Tibial artery (tissue), 4 donors: Measurements from ENCODE around the gene MMP26.

ENCODE experiments used
- DNase-seq, 2 donors: peaks; one replicate each; pipeline ENCODE4 v3.0.0-alpha.2; 2019
- H3K27ac ChIP-seq, 2 donors: fragments of 200-600 bp; sonication (generic) in 1 of 2; 1 replicate in 1 of 2; 2 replicates in 1 of 2; pipeline ENCODE4 v1.5.1; 2018 to 2019; ENCODE audit warnings: mild to moderate bottlenecking in 1 of 2
- H3K27me3 ChIP-seq, 2 donors: fragments of 200-600 bp; sonication (generic) in 1 of 2; one replicate each; pipeline versions ENCODE4 v1.5.1 to v1.6.0; 2016 to 2019
- H3K36me3 ChIP-seq, 3 donors: fragments of 200-600 bp; sonication (generic) in 2 of 3; one replicate each; pipeline ENCODE4 v1.5.1; 2016 to 2019; ENCODE audit warnings: mild to moderate bottlenecking in 2 of 3
- H3K4me1 ChIP-seq, 4 donors: fragments of 200-600 bp; sonication (generic) in 2 of 4; 1 replicate in 3 of 4; 2 replicates in 1 of 4; pipeline ENCODE4 v1.5.1; 2016 to 2019
- H3K4me3 ChIP-seq, 2 donors: fragments of 200-600 bp; sonication (generic) in 1 of 2; 1 replicate in 1 of 2; 2 replicates in 1 of 2; pipeline ENCODE4 v1.5.1; 2018 to 2019; ENCODE audit warnings: mild to moderate bottlenecking in 2 of 2
- H3K9me3 ChIP-seq, 3 donors: fragments of 200-600 bp; sonication (generic) in 1 of 3; one replicate each; pipeline ENCODE4 v1.5.1; 2016 to 2019
- intact Hi-C: fragments of 100-400 bp; cut with DNase I; formaldehyde crosslinking; loops from one replicate; pipeline ENCODE4 v1.15.0; 2023; ENCODE audit warnings: low total_unique reads
- TF ChIP-seq, protein P1 (sequence below), 2 experiments: fragments of 200-600 bp in 1 of 2; fragments of 450-650 bp in 1 of 2; IDR thresholded peaks; one replicate each; pipeline ENCODE4 v1.5.1; 2017 to 2019; ENCODE audit warnings: antibody characterized with exemption in 2 of 2, mild to moderate bottlenecking in 1 of 2, moderate library complexity in 1 of 2

MMP26 gene

GRCh38 chr11:4740735-4741134 lies 36.2 kb downstream of the MMP26 start:
- H3K9me3 ChIP-seq = no peaks in the 10 kb centered on the region
- no peak overlapping the region for H3K27ac ChIP-seq
- H3K4me1 ChIP-seq = no peaks in the 10 kb centered on the region
- no peak for DNase-seq
- no peaks in the 10 kb centered on the region for H3K27me3 ChIP-seq
- intact Hi-C loops = no loop called here
- TF ChIP-seq, protein P1, sequence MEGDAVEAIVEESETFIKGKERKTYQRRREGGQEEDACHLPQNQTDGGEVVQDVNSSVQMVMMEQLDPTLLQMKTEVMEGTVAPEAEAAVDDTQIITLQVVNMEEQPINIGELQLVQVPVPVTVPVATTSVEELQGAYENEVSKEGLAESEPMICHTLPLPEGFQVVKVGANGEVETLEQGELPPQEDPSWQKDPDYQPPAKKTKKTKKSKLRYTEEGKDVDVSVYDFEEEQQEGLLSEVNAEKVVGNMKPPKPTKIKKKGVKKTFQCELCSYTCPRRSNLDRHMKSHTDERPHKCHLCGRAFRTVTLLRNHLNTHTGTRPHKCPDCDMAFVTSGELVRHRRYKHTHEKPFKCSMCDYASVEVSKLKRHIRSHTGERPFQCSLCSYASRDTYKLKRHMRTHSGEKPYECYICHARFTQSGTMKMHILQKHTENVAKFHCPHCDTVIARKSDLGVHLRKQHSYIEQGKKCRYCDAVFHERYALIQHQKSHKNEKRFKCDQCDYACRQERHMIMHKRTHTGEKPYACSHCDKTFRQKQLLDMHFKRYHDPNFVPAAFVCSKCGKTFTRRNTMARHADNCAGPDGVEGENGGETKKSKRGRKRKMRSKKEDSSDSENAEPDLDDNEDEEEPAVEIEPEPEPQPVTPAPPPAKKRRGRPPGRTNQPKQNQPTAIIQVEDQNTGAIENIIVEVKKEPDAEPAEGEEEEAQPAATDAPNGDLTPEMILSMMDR (IDR thresholded peaks at IDR 0.05) = no peak
- H3K4me3 ChIP-seq = no peak overlapping the region
- H3K36me3 ChIP-seq = no peaks in the 10 kb centered on the region

DNA sequence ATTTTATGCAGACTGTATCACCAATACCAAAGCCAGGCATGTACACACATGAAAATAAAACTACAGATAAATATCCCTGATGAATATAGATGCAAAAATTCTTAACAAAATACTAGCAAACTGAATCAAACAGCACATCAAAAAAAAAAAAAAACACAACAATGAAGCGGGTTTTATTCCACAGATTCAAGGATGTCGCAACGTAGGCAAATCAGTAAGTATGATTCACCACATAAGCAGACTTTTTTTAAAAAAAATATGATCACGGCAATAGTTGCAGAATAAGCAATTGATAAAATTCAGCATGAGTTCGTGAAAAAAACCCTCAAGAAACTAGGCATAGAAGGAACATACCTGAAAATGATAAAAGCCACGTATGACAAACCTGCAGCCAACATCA lies 43.9 kb downstream of the MMP26 start:
- no peaks in the 10 kb centered on the region for H3K36me3 ChIP-seq
- no peaks in the 10 kb centered on the region for H3K4me1 ChIP-seq
- TF ChIP-seq, protein P1 (IDR thresholded peaks at IDR 0.05) = no peak
- DNase-seq = no peak
- intact Hi-C loops = no loop called here
- H3K9me3 ChIP-seq = no peaks in the 10 kb centered on the region
- no peak overlapping the region for H3K27ac ChIP-seq
- no peaks in the 10 kb centered on the region for H3K27me3 ChIP-seq
- no peak overlapping the region for H3K4me3 ChIP-seq

GRCh38 chr11:4751201-4751600 lies 46.6 kb downstream of the MMP26 start:
- Histone ChIP-seq H3K36me3 (no peaks in the 10 kb centered on the region), H3K4me1 (no peaks in the 10 kb centered on the region), H3K27me3 (no peaks in the 10 kb centered on the region), H3K4me3 (no peak overlapping the region), H3K27ac (no peak overlapping the region), H3K9me3 (no peaks in the 10 kb centered on the region)
- TF ChIP-seq, protein P1 (IDR thresholded peaks at IDR 0.05) = no peak
- DNase-seq = no peak
- intact Hi-C loops = no loop called here
